H1 (cell line): Measurements from ENCODE around the gene ANXA4.

Experiments
- CBX5 ChIP-seq: fragments of 300-800, 300-1000 bp; sonication (generic); IDR thresholded peaks from 2 replicates; pipeline ENCODE4 v1.7.1; 2016; ENCODE audit warnings: antibody characterized with exemption, low read length, low read depth
- CTCF ChIP-seq, 3 experiments: IDR thresholded peaks; 1 replicate in 2 of 3; 2 replicates in 1 of 3; pipeline versions ENCODE4 v1.5.1 to v1.6.1; 2011; ENCODE audit warnings: low read length in 3 of 3, mild to moderate bottlenecking in 3 of 3, inconsistent platforms in 2 of 3, low read depth in 1 of 3, moderate library complexity in 1 of 3; ENCODE audit not compliant: insufficient read depth in 1 of 3; ENCODE audit errors: control extremely low read depth in 1 of 3
- EP300 ChIP-seq, 2 experiments: IDR thresholded peaks; 1 replicate in 1 of 2; 2 replicates in 1 of 2; pipeline ENCODE4 v1.6.1; 2011 to 2012; ENCODE audit warnings: low read depth in 2 of 2, low read length in 2 of 2, mild to moderate bottlenecking in 2 of 2, borderline replicate concordance in 1 of 2, inconsistent platforms in 1 of 2, moderate library complexity in 1 of 2
- TAF1 ChIP-seq: IDR thresholded peaks from 2 replicates; pipeline ENCODE4 v1.6.1; 2011; ENCODE audit warnings: mild to moderate bottlenecking, low read depth, low read length

GRCh38 chr2:69731147-69731970, 10.6 kb upstream of the ANXA4 start:
- TF ChIP-seq CTCF (IDR thresholded peaks at IDR 0.05; ENCODE audit: control extremely low read depth in 1 of 3, insufficient read depth in 1 of 3, low read depth in 1 of 3, low read length in 3 of 3) (no peak), EP300 (IDR thresholded peaks at IDR 0.05; ENCODE audit: borderline replicate concordance in 1 of 2, low read depth in 2 of 2, low read length in 2 of 2) (no peak), CBX5 (no peak), TAF1 (no peak)
